ENCODE measurements around the gene SH3RF3.

DNA sequence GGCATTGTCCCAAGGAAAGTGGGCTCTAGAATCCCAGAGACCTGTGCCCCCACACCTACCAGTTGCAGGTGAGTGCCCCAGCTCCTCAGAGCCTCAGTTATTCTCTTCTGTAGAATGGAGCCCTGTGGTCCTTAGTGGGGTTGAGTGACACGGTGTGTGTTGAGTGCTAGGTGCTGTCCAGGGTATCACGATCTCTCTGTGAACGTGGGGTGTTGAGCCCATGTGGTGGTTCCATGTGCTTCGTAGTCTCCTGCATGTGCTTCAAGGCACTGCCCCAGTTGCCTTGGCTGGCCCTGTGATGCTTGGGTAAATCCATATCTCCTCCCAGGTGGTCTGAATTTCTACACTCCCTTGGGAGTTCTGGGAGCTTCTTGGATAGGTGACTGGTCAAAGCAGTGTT is 54.9 kb downstream of the SH3RF3 start:
- TF ChIP-seq ELF1 (IDR thresholded peaks at IDR 0.05): no peak
- TF ChIP-seq, protein P1, sequence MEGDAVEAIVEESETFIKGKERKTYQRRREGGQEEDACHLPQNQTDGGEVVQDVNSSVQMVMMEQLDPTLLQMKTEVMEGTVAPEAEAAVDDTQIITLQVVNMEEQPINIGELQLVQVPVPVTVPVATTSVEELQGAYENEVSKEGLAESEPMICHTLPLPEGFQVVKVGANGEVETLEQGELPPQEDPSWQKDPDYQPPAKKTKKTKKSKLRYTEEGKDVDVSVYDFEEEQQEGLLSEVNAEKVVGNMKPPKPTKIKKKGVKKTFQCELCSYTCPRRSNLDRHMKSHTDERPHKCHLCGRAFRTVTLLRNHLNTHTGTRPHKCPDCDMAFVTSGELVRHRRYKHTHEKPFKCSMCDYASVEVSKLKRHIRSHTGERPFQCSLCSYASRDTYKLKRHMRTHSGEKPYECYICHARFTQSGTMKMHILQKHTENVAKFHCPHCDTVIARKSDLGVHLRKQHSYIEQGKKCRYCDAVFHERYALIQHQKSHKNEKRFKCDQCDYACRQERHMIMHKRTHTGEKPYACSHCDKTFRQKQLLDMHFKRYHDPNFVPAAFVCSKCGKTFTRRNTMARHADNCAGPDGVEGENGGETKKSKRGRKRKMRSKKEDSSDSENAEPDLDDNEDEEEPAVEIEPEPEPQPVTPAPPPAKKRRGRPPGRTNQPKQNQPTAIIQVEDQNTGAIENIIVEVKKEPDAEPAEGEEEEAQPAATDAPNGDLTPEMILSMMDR (IDR thresholded peaks at IDR 0.05): no peak

All from SK-N-SH (cell line).